Activated CD4-positive, alpha-beta memory T cell treated with anti-CD3 and anti-CD28 coated beads for 36 hours (primary cell): Measurements from ENCODE around the gene SRP54. TPM values are rescaled to one million over a fixed set of nuclear protein-coding genes. Genes with fewer than 3 reads are reported as not detected.

Experiments
- CTCF ChIA-PET: fragments of 350-600 bp; sonication (Branson Sonifier 250); formaldehyde crosslinking; loops from one replicate; lab custom pipeline; 2021; ENCODE audit warnings: antibody characterized with exemption, inconsistent platforms; lab: Charles Lee
- POLR2A ChIA-PET: fragments of 350-600 bp; sonication (Branson Sonifier 250); formaldehyde crosslinking; loops from one replicate; lab custom pipeline; 2021; ENCODE audit warnings: antibody characterized with exemption; lab: Charles Lee
- DNase-seq: peaks from one replicate; pipeline ENCODE4 v3.0.0-alpha.2; 2020
- H3K27ac Mint-ChIP-seq: one replicate; pipeline ENCODE4 v1.8.0; 2021; ENCODE audit warnings: mixed read lengths
- H3K27me3 Mint-ChIP-seq: one replicate; pipeline ENCODE4 v1.8.0; 2021; ENCODE audit warnings: mixed read lengths
- H3K36me3 Mint-ChIP-seq: one replicate; pipeline ENCODE4 v1.8.0; 2021; ENCODE audit warnings: mixed read lengths
- H3K4me1 Mint-ChIP-seq: one replicate; pipeline ENCODE4 v1.8.0; 2021; ENCODE audit warnings: low read depth, mixed read lengths
- H3K4me3 Mint-ChIP-seq: one replicate; pipeline ENCODE4 v1.8.0; 2021; ENCODE audit warnings: mild to moderate bottlenecking, mixed read lengths
- H3K9me3 Mint-ChIP-seq: one replicate; pipeline ENCODE4 v1.8.0; 2021; ENCODE audit warnings: mixed read lengths
- intact Hi-C: fragments of 100-400 bp; cut with micrococcal nuclease; formaldehyde crosslinking; loops from one replicate; pipeline ENCODE4 v1.15.1; 2023
- total RNA-seq, 2 experiments: library from RNA; stranded (reverse); gene quantifications; one replicate each; pipeline ENCODE4 v1.2.3, GENCODE V29; 2021

SRP54 gene
- 10 to 100 TPM; 82.6 to 87.7 TPM for total RNA-seq

DNA sequence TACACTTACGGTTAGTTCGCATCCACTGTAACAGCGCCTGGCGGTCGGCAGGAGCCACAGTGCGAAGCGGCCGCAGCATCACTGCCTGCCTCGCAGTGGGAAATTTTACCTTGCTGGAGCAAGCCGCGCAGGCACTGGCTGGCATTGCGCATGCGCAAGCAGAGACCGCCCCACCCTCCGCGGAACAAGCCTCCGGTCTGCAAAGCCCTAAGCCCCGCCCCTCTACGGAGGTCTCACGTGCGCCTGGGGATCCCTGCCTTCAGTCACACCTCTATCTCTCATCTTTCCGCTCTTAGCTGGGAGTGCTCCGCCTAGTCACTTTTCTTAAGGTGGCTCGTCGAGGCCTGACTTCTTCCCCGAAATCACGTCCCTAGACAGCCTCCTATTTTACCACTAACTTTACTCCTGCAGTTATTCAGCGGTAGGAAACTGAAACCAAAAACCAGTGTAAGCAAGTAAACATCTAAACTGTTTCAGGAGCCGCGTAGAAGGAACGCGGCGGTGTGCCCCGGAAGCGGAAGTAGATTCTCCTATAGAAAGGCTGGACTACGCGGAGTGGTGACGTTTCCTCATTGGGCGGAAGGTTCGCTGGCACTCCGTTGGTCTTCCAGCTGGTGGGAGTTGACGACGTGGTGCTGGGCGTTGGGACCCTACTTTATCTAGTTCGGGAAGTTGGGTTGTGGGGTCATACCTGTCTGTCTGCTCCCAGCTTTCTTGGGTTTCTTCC lies at the start of gene SRP54:
SRP54 (plus strand) TSS at position 572 of the 727 bp plus-strand sequence. CDS start 13,718 bp downstream, outside the sequence.
- peaks cover 11% of the 10 kb centered on the region for H3K36me3 Mint-ChIP-seq
- no peaks in the 10 kb centered on the region for H3K27me3 Mint-ChIP-seq
- H3K4me1 Mint-ChIP-seq, result peaks cover 23% of the 10 kb centered on the region
- POLR2A ChIA-PET, result interaction anchor here (0.6 to 5.1 kb wide), 19 partner anchors 11 to 434 kb away, joined by 3 to 51 read pairs (median 5); partner anchors contain the start of genes BAZ1A, FAM177A1, NFKBIA and PPP2R3C
- DNase-seq, result peak; percentile 100
- intact Hi-C loops, result loop anchor here (1.0 to 10.0 kb wide), 12 partner anchors 14 to 844 kb away; partner anchors contain the start of genes BRMS1L, CFL2, FAM177A1 and NFKBIA
- H3K4me3 Mint-ChIP-seq, result no peak within 1 kb of the TSS
- CTCF ChIA-PET, result interaction anchor here (0.9 to 3.5 kb wide), 6 partner anchors 50 to 423 kb away, joined by 3 to 15 read pairs (median 4); partner anchors contain the start of genes FAM177A1 and NFKBIA
- H3K27ac Mint-ChIP-seq, result no peak within 1 kb of the TSS
- H3K9me3 Mint-ChIP-seq, result no peaks in the 10 kb centered on the region

DNA sequence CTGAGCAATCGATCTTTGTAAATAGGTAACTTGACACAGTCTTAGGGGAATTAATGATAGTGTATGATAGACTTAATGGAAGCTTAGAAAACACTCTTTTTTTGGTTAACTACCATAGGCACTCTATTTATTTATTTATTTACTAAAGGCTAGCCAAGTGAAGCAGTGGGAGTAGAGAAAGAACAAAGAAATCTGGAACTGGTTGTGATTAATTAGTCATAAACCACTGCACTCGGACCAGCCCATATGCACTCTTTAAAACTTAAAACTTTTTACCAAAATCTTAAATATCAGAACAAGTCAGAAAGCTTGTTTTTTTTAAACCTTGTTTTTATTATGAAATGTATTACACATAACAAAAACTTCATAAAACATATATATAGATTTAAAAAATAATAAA lies 49.5 kb upstream of the SRP54 start:
- Mint-ChIP-seq H3K4me1 (peaks cover 51% of the 10 kb centered on the region), H3K27ac (peak overlapping the region; percentile 82), H3K36me3 (no peaks in the 10 kb centered on the region), H3K4me3 (no peak overlapping the region), H3K27me3 (no peaks in the 10 kb centered on the region), H3K9me3 (no peaks in the 10 kb centered on the region)
- CTCF ChIA-PET, result interaction anchor here (0.6 to 0.9 kb wide), 2 partner anchors 50 to 282 kb away, joined by 3 to 4 read pairs; partner anchors contain the start of gene SRP54
- no peak for DNase-seq
- POLR2A ChIA-PET, result interaction anchor here (0.7 kb wide), 1 partner anchor 48 kb away, joined by 3 read pairs; no protein-coding TSS in a partner anchor
- intact Hi-C loops, result loop anchor here (5.0 kb wide), 3 partner anchors 76 to 484 kb away; no protein-coding TSS in a partner anchor

- intact Hi-C loops, result no loop called here
- H3K4me3 Mint-ChIP-seq, result no peak overlapping the region
- H3K27me3 Mint-ChIP-seq, result no peaks in the 10 kb centered on the region
- ChIA-PET CTCF (interaction anchor here (0.9 kb wide), 1 partner anchor 46 kb away, joined by 3 read pairs; no protein-coding TSS in a partner anchor), POLR2A (interaction anchor here (0.5 to 1.5 kb wide), 4 partner anchors 47 to 815 kb away, joined by 4 to 8 read pairs (median 4); partner anchors contain the start of gene SRP54)
- H3K9me3 Mint-ChIP-seq, result no peaks in the 10 kb centered on the region
- no peak for DNase-seq
- H3K36me3 Mint-ChIP-seq, result no peaks in the 10 kb centered on the region
- H3K4me1 Mint-ChIP-seq, result peaks cover 34% of the 10 kb centered on the region
- peak overlapping the region; percentile 72 for H3K27ac Mint-ChIP-seq
Measured at GRCh38 chr14:34935488-34935887, 47.3 kb upstream of the SRP54 start.

- peak overlapping the region; percentile 73 for H3K27ac Mint-ChIP-seq
- H3K4me3 Mint-ChIP-seq, result no peak overlapping the region
- H3K27me3 Mint-ChIP-seq, result no peaks in the 10 kb centered on the region
- peaks cover 6% of the 10 kb centered on the region for H3K36me3 Mint-ChIP-seq
- H3K9me3 Mint-ChIP-seq, result peaks cover 3% of the 10 kb centered on the region
- ChIA-PET POLR2A (no interaction called here), CTCF (interaction anchor here (0.6 kb wide), 1 partner anchor 73 kb away, joined by 3 read pairs; no protein-coding TSS in a partner anchor)
- intact Hi-C loops, result no loop called here
- DNase-seq, result no peak
- peaks cover 26% of the 10 kb centered on the region for H3K4me1 Mint-ChIP-seq
Measured at GRCh38 chr14:34937442-34937841, 45.4 kb upstream of the SRP54 start.

GRCh38 chr14:34937876-34938275 lies 44.9 kb upstream of the SRP54 start:
- H3K9me3 Mint-ChIP-seq, result peaks cover 3% of the 10 kb centered on the region
- peaks cover 6% of the 10 kb centered on the region for H3K36me3 Mint-ChIP-seq
- H3K27ac Mint-ChIP-seq, result no peak overlapping the region
- POLR2A ChIA-PET, result interaction anchor here (0.6 kb wide), 1 partner anchor 11 kb away, joined by 3 read pairs; no protein-coding TSS in a partner anchor
- no peak overlapping the region for H3K4me3 Mint-ChIP-seq
- no peak for DNase-seq
- no peaks in the 10 kb centered on the region for H3K27me3 Mint-ChIP-seq
- intact Hi-C loops, result no loop called here
- CTCF ChIA-PET, result interaction anchor here (0.6 kb wide), 1 partner anchor 73 kb away, joined by 3 read pairs; no protein-coding TSS in a partner anchor
- H3K4me1 Mint-ChIP-seq, result peaks cover 25% of the 10 kb centered on the region

- intact Hi-C loops, result no loop called here
- POLR2A ChIA-PET, result no interaction called here
- no peak for DNase-seq
- Mint-ChIP-seq H3K4me1 (peaks cover 6% of the 10 kb centered on the region), H3K9me3 (peaks cover 16% of the 10 kb centered on the region), H3K27ac (no peak overlapping the region), H3K4me3 (no peak overlapping the region), H3K27me3 (no peaks in the 10 kb centered on the region), H3K36me3 (peaks cover 24% of the 10 kb centered on the region)
- CTCF ChIA-PET, result no interaction called here
Measured at GRCh38 chr14:34943506-34943905, 39.3 kb upstream of the SRP54 start.

DNA sequence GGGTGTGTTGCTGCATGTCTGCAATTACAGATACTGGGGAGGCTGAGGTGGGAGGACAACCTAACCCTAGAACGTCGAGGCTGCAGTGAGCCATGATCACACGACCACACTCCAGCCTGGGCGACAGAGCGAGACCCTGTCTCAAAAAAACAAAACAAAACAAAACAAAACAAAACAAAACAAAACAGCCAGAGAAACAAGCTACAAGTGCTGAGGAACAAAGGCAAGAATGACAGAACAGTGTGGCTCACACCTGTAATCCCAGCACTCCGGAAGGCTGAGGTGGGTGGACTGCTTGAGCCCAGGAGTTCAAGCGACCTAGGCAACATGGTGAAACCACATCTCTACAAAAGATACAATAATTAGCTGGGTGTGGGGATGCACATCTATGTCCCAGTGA lies 38.0 kb upstream of the SRP54 start:
- H3K4me3 Mint-ChIP-seq, result no peak overlapping the region
- DNase-seq, result no peak
- H3K36me3 Mint-ChIP-seq, result peaks cover 24% of the 10 kb centered on the region
- peaks cover 6% of the 10 kb centered on the region for H3K4me1 Mint-ChIP-seq
- H3K27ac Mint-ChIP-seq, result no peak overlapping the region
- CTCF ChIA-PET, result no interaction called here
- POLR2A ChIA-PET, result no interaction called here
- peaks cover 16% of the 10 kb centered on the region for H3K9me3 Mint-ChIP-seq
- intact Hi-C loops, result no loop called here
- H3K27me3 Mint-ChIP-seq, result no peaks in the 10 kb centered on the region

DNA sequence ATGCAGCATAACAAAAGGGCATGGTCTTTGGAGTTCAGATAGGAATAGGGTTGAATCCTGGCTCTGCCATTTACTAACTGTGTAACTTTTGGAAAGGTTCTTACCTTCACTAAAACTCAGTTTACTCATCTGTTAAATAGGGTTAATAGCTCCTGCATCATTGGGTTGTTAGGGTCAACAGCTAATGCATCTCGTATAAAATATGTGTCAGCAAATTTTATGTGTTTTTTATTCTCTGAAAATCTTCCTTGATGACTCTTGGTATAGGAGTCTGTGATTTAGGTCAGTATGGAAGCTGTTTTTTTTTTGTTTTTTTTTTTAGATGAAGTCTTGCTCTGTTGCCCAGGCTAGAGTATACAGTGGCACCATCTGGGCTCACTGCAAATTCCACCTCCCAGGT lies 36.1 kb upstream of the SRP54 start:
- CTCF ChIA-PET, result interaction anchor here (0.7 kb wide), 1 partner anchor 462 kb away, joined by 3 read pairs; no protein-coding TSS in a partner anchor
- POLR2A ChIA-PET, result interaction anchor here (0.6 kb wide), 1 partner anchor 159 kb away, joined by 3 read pairs; no protein-coding TSS in a partner anchor
- H3K36me3 Mint-ChIP-seq, result peaks cover 29% of the 10 kb centered on the region

GRCh38 chr14:34951286-34951685 lies 31.5 kb upstream of the SRP54 start:
- H3K27me3 Mint-ChIP-seq, result no peaks in the 10 kb centered on the region
- no peak for DNase-seq
- no peaks in the 10 kb centered on the region for H3K4me1 Mint-ChIP-seq
- no peak overlapping the region for H3K27ac Mint-ChIP-seq
- H3K4me3 Mint-ChIP-seq, result no peak overlapping the region
- peaks cover 13% of the 10 kb centered on the region for H3K36me3 Mint-ChIP-seq
- CTCF ChIA-PET, result no interaction called here
- intact Hi-C loops, result no loop called here
- H3K9me3 Mint-ChIP-seq, result no peaks in the 10 kb centered on the region
- POLR2A ChIA-PET, result no interaction called here

More for the DNA sequence above, 36.1 kb upstream of the SRP54 start:
- Mint-ChIP-seq H3K27me3 (no peaks in the 10 kb centered on the region), H3K27ac (no peak overlapping the region), H3K4me3 (no peak overlapping the region), H3K4me1 (peaks cover 6% of the 10 kb centered on the region), H3K9me3 (peaks cover 16% of the 10 kb centered on the region)
- no peak for DNase-seq
- intact Hi-C loops, result no loop called here

- ChIA-PET CTCF (no interaction called here), POLR2A (interaction anchor here (0.6 kb wide), 1 partner anchor 375 kb away, joined by 3 read pairs; no protein-coding TSS in a partner anchor)
- no peak overlapping the region for H3K4me3 Mint-ChIP-seq
- no peaks in the 10 kb centered on the region for H3K27me3 Mint-ChIP-seq
- H3K9me3 Mint-ChIP-seq, result no peaks in the 10 kb centered on the region
- intact Hi-C loops, result no loop called here
- peaks cover 26% of the 10 kb centered on the region for H3K36me3 Mint-ChIP-seq
- no peak for DNase-seq
- H3K4me1 Mint-ChIP-seq, result no peaks in the 10 kb centered on the region
- no peak overlapping the region for H3K27ac Mint-ChIP-seq
Measured at GRCh38 chr14:34956931-34957330, 25.9 kb upstream of the SRP54 start.

GRCh38 chr14:34957771-34958286 lies 25.0 kb upstream of the SRP54 start:
- no peak overlapping the region for H3K27ac Mint-ChIP-seq
- H3K4me1 Mint-ChIP-seq, result no peaks in the 10 kb centered on the region
- CTCF ChIA-PET, result interaction anchor here (0.6 kb wide), 1 partner anchor 235 kb away, joined by 3 read pairs; no protein-coding TSS in a partner anchor
- peaks cover 29% of the 10 kb centered on the region for H3K36me3 Mint-ChIP-seq
- POLR2A ChIA-PET, result no interaction called here
- no peaks in the 10 kb centered on the region for H3K27me3 Mint-ChIP-seq
- H3K9me3 Mint-ChIP-seq, result no peaks in the 10 kb centered on the region
- DNase-seq, result no peak
- H3K4me3 Mint-ChIP-seq, result no peak overlapping the region
- intact Hi-C loops, result no loop called here
